PFSK-1 (cell line): Measurements from ENCODE around the gene MKNK2.

ENCODE experiments used
- FOXP2 ChIP-seq: optimal IDR thresholded peaks from 2 replicates; pipeline ENCODE3; 2011; ENCODE audit warnings: borderline replicate concordance, control low read depth, inconsistent platforms; ENCODE audit not compliant: insufficient read depth; ENCODE audit errors: extremely low read length, extremely low read depth
- POLR2AphosphoS5 ChIP-seq: IDR thresholded peaks from 2 replicates; pipeline ENCODE4 v1.6.1; 2012; ENCODE audit warnings: low read depth, mild to moderate bottlenecking, control low read depth, low read length, moderate library complexity
- REST ChIP-seq, 2 experiments: IDR thresholded peaks; 2 replicates each; pipeline versions ENCODE4 v1.6.1 to v1.8.0; 2011 to 2012; ENCODE audit warnings: low read depth in 2 of 2, low read length in 2 of 2, control low read depth in 1 of 2, inconsistent platforms in 1 of 2, mild to moderate bottlenecking in 1 of 2, moderate library complexity in 1 of 2; ENCODE audit not compliant: insufficient read depth in 1 of 2
- SIN3A ChIP-seq: IDR thresholded peaks from 2 replicates; pipeline ENCODE4 v1.6.1; 2012; ENCODE audit warnings: mild to moderate bottlenecking, low read length, moderate library complexity, borderline replicate concordance; ENCODE audit not compliant: insufficient read depth
- TAF1 ChIP-seq: IDR thresholded peaks from 2 replicates; pipeline ENCODE4 v1.6.1; 2012; ENCODE audit warnings: low read length, control low read depth, borderline replicate concordance; ENCODE audit not compliant: insufficient read depth

MKNK2 gene

GRCh38 chr19:2042485-2043250, 8.4 kb downstream of the MKNK2 start:
- no peak for TF ChIP-seq FOXP2
- no peak for TF ChIP-seq TAF1
- no peak for TF ChIP-seq REST (IDR thresholded peaks at IDR 0.05; ENCODE audit: insufficient read depth in 1 of 2, low read depth in 2 of 2, low read length in 2 of 2)
- TF ChIP-seq SIN3A: no peak
- no peak; the same call in 1 of the 2 replicates for TF ChIP-seq POLR2AphosphoS5

GRCh38 chr19:2041683-2042484, 9.2 kb downstream of the MKNK2 start:
- no peak for TF ChIP-seq REST (IDR thresholded peaks at IDR 0.05; ENCODE audit: insufficient read depth in 1 of 2, low read depth in 2 of 2, low read length in 2 of 2)
- TF ChIP-seq SIN3A: no peak
- no peak for TF ChIP-seq FOXP2
- TF ChIP-seq POLR2AphosphoS5: peak; percentile 12; the same call in 1 of the 2 replicates
- TF ChIP-seq TAF1: no peak

- TF ChIP-seq REST (IDR thresholded peaks at IDR 0.05; ENCODE audit: insufficient read depth in 1 of 2, low read depth in 2 of 2, low read length in 2 of 2) (no peak), FOXP2 (no peak), TAF1 (no peak), SIN3A (no peak), POLR2AphosphoS5 (no peak; the same call in 1 of the 2 replicates)
Measured at GRCh38 chr19:2041433-2041682, 9.7 kb downstream of the MKNK2 start.

- no peak for TF ChIP-seq POLR2AphosphoS5
- no peak for TF ChIP-seq SIN3A
- TF ChIP-seq REST (IDR thresholded peaks at IDR 0.05; ENCODE audit: insufficient read depth in 1 of 2, low read depth in 2 of 2, low read length in 2 of 2): no peak
- TF ChIP-seq TAF1: no peak
- TF ChIP-seq FOXP2: no peak
Measured at GRCh38 chr19:2040647-2041432, 10.2 kb downstream of the MKNK2 start.
